Activated T-helper 9 cell treated with anti-CD3 and anti-CD28 coated beads, Interleukin-2, amount 50 U/mL, for 16 hours (primary cell): ENCODE results near the gene ATMIN.

ENCODE experiments used
- DNase-seq: peaks from one replicate; pipeline ENCODE4 v3.0.0-alpha.2; 2020; ENCODE audit warnings: low read depth

Gene ATMIN

GRCh38 chr16:81006211-81006812, 29.3 kb upstream of the ATMIN start:
- peak; percentile 67 for DNase-seq

DNA sequence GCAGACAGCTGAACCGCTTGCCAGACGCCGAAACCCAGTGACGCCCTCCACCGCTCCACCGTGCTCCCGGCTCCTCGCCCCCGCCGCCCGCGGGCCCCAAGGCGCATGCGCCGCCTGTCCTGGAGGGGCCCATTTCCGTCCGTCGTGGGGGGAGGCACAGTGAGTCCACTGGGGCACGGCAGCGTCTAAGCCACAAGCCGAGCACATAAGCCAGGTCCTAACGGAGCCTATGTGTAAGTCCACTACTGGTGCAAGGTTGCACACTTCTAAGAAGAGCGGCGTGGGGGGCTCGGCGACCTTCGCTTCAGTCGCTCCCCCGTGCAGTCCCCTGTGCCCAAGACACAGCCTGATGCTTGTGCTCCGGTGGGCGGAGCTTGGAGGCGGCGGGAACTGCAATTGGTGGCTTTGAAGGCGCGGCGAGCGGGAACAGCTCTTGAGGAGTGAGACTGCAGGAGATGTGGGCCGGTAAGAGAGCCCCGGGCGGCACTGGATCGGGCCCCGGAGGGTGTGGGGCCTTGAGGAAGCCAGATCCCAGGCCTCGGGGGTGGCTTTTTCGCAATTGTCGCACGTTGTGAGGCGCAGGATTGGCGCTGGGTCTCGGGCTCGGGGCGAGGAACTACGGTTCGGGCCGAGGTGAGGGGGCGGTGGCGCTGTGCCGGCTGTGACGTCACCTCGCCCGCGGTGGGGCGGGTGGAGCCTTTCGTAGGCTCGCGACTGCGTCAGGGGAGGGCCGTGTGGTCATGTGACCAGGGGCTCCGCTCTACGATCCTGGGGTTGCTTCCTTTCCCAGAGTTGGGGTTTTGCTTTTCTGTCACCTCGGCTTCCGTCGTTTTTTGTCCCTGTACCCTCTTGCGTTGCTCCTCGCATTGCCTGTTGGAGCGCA, 28.6 kb upstream of the ATMIN start, which contains the start of the genes CENPN and CMC2:
TSS of gene CENPN (plus strand) at position 402 of the 883 bp plus-strand sequence. CDS start 4,726 bp downstream, outside the sequence.
TSS of gene CMC2 (minus strand) at position 73 of the 883 bp plus-strand sequence. CDS start 9,491 bp downstream, outside the sequence.
- DNase-seq = peak; percentile 95

DNA sequence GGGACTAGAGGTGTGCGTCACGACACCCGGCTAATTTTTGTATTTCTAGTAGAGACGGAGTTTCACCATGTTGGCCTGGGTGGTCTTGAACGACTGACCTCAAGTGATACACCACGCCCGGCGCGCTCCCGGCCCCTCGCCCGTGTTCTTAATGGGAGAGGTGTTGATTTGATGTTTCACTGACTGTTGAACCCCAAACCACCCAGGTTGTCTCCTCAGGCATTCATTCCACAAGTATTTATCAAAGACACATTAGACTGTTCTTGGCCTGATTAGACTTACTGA, 27.2 kb upstream of the ATMIN start:
- DNase-seq = no peak

- no peak for DNase-seq
These were observed 22.7 kb upstream of the ATMIN start for GRCh38 chr16:81012974-81013373.

DNA sequence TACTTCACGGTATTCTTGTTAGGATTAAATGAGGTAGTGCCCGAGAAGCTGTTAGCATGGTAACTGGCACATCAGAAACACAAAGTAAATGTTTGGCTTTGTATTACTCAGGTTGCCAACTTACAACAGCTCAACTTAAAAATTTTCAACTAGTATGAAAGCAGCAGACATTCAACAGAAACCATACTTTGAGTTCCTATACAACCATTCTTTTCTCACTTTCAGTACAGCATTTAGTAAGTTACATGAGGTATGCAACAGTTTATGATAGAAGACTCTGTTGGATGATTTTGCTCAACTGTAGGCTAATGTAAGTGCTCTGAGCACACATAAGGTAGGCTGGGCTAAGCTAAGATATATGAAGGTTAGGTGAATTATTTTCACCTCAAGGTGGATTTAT, 21.0 kb upstream of the ATMIN start:
- DNase-seq = no peak

DNA sequence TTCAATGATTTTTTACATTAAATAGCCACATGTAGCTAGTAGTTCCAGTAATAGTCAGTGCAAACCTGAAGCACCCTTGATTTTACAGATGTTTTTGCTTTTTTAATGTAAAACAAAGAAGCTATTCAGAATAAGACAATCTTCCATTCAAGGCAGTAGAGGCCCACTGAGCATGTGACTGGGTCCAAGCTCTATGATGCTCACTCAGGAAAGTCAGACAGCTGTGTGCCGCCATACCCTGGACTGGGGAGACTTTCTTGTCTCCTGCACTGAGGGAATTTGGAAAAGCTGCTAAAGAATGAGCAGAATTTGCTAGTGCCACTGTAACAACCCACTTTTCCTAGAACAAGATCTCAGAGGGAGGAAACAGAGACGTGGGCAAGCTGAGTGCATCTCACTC, 17.1 kb upstream of the ATMIN start:
- DNase-seq = no peak

GRCh38 chr16:81026429-81026828, 9.2 kb upstream of the ATMIN start:
- DNase-seq = no peak

GRCh38 chr16:81029930-81030604, 5.6 kb upstream of the ATMIN start:
- DNase-seq = no peak

DNA sequence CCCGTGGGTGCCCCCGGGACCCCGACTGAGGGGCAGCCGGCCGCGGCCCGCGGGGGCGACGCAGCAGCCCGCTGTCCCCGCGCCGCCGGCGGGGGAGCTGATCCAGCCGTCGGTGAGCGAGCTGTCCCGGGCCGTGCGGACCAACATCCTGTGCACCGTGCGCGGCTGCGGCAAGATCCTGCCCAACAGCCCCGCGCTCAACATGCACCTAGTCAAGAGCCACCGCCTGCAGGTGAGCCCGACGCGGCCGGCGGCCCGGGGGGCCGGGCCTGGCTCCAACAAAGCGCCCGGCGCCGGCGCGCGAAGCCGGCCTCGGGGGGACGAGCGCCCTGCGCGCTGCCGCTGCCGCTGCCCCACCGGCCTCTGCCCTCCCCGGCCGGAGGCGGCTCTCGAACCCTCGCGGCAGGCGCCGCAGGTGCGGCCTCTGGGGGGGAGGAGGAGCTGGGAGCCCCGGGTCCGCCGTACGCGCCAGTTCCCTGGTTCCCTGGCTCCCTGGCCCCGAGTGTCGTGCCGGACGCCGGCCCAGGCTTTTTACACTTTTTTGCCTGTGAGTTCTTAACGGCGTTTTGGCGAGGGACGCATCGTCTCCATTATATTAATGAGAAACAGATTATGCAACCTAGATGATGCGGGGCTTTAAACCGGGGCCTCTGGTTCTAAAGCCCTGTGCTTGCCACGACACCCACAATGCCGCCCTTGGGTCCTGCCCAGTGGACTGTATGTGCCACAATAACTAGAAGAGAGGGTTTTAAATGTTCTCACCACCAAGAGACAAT, 521 bp downstream of the ATMIN start:
- peak; percentile 13 for DNase-seq

DNA sequence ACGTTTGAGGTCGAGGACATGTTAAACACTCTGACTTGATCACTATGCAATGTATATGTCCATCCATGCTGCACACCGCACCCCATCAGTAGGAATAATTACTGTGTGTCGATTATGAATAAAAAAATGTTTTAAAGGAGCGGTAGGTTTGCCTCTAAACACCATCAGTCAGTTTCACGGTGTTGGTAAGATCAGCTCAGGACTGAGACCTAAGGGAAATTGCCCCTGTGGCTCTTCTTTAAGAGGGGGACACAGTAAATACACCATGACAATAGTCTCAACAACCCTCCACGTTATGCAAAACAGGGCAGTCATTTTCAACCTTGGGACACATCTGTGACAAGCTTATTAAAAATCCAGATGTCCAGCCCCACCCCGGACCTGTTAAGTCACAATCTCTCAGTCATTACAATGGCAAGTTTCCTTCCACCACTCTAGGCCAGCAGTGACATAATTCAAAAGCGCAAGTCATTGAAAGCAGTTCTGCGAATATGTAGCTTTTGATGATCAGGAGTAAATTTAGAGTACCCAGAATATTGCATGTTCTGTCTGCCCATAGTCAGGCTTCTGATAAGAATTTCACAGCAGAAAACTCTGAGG, 1.2 kb downstream of the ATMIN start:
- no peak for DNase-seq

DNA sequence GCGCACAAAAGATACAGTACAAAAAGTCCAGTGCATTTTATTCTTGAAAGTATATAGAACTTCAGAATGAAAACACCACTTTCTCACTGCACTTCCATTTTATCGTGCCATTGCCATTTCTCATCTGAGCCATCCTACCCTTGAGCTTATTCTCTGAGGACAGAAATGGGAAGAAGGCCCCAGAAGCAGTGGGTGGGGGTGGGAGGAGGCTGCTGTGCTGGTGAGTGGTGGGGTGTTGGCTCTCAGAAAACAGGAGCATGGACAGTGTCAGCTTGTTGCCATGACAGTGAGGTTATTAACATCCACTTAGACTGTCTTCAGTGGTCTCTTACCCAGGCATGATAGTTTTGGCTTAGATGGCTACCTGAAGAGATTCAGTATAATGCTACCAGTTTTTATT, 4.5 kb downstream of the ATMIN start:
- DNase-seq = no peak

GRCh38 chr16:81040842-81041241, 5.2 kb downstream of the ATMIN start:
- DNase-seq = no peak

DNA sequence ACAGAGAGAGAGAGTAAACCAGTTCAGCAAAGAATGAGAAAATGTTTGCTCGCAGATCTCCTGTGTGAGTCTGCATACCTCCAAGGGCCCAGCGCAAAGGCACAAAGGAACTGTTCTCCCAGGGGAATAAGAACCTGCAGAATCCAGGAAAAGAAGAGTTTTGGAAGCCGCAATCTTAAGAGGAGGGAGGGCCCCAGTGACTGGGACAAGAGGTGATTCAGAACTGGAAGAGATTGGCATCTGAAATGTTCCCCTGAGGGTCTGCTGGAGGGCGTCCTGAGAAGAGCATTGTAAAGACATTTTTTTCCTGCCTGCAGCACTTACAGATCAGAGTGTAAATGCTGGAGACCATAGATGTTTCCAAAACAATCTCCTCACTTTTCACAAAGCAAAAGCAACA, 6.1 kb downstream of the ATMIN start:
- DNase-seq = no peak

DNA sequence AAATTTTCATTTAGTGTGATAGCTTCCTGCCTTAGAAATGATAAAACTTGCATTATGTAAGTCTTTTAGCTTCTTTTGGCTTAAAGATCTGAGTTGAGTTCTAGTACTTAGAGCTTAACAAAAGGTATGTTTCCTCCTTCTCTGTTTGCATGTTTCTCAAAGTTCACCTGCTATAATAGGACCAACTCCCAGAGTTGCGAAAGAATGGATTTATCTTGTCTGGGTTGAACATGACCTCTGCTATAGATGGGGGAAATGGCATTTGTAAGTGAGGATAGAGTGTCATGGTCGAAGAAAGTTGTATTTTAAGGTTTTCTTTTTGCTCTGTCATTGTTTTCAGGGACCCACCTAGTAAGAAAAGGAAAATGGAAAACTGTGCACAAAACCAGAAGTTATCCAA, 7.2 kb downstream of the ATMIN start:
- no peak for DNase-seq

DNA sequence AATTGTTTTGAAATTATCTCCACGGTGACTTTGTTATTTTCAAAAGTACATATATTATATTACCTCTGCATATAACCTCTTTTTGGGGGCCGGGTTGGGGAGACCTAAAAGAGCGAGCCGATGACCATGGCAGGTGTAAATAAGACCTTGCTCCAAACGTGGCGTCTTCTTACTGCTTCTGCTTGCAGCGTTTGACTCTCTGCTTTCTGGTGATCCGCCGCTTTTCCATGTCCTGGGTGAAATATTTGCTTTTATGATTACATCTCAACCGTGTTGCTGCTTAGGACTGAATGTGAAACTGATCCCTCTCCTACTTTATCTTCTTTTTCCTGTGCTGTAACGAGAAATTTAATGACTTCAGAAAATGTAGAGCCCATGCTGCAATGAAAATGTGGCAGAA, 18.1 kb downstream of the ATMIN start:
- no peak for DNase-seq

- DNase-seq = no peak
These were observed 25.1 kb downstream of the ATMIN start for GRCh38 chr16:81060576-81061306.

GRCh38 chr16:81061307-81061640, 25.6 kb downstream of the ATMIN start:
- no peak for DNase-seq

GRCh38 chr16:81061871-81062608, 26.4 kb downstream of the ATMIN start:
- no peak for DNase-seq

- DNase-seq = no peak
These were observed 31.0 kb downstream of the ATMIN start for GRCh38 chr16:81066681-81067080.

GRCh38 chr16:81067166-81067565, 31.5 kb downstream of the ATMIN start:
- no peak for DNase-seq

- no peak for DNase-seq
These were observed 33.4 kb downstream of the ATMIN start for GRCh38 chr16:81069063-81069462.
